IMR-90 (cell line): ENCODE results near the gene PCYOX1L.

ENCODE experiments used
- FOS ChIP-seq: fragments of 150-350 bp; IDR thresholded peaks from 2 replicates; pipeline ENCODE4 v1.6.1; 2016; ENCODE audit warnings: low read depth, low read length
- MXI1 ChIP-seq: IDR thresholded peaks from 2 replicates; pipeline ENCODE4 v1.6.1; 2012; ENCODE audit warnings: low read depth, mild to moderate bottlenecking, low read length, moderate library complexity, borderline replicate concordance
- POLR2A ChIP-seq: IDR thresholded peaks from 2 replicates; pipeline ENCODE4 v1.6.1; 2012; ENCODE audit warnings: mild to moderate bottlenecking, low read depth, low read length
- RAD21 ChIP-seq: IDR thresholded peaks from 2 replicates; pipeline ENCODE4 v1.6.1; 2012; ENCODE audit warnings: low read length, improper control_type of control experiment
- TF ChIP-seq, protein P1 (sequence below): conservative IDR thresholded peaks from 2 replicates; pipeline ENCODE4 v1.5.1; 2012; ENCODE audit warnings: mild to moderate bottlenecking, low read depth, low read length, improper control_type of control experiment
- TF ChIP-seq, protein P2 (sequence below): fragments of 150-350 bp; IDR thresholded peaks from 2 replicates; pipeline ENCODE4 v1.6.1; 2017; ENCODE audit warnings: mild to moderate bottlenecking, antibody characterized with exemption, low read length, low read depth

- TF ChIP-seq, protein P1, sequence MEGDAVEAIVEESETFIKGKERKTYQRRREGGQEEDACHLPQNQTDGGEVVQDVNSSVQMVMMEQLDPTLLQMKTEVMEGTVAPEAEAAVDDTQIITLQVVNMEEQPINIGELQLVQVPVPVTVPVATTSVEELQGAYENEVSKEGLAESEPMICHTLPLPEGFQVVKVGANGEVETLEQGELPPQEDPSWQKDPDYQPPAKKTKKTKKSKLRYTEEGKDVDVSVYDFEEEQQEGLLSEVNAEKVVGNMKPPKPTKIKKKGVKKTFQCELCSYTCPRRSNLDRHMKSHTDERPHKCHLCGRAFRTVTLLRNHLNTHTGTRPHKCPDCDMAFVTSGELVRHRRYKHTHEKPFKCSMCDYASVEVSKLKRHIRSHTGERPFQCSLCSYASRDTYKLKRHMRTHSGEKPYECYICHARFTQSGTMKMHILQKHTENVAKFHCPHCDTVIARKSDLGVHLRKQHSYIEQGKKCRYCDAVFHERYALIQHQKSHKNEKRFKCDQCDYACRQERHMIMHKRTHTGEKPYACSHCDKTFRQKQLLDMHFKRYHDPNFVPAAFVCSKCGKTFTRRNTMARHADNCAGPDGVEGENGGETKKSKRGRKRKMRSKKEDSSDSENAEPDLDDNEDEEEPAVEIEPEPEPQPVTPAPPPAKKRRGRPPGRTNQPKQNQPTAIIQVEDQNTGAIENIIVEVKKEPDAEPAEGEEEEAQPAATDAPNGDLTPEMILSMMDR = no peak
- TF ChIP-seq, protein P2, sequence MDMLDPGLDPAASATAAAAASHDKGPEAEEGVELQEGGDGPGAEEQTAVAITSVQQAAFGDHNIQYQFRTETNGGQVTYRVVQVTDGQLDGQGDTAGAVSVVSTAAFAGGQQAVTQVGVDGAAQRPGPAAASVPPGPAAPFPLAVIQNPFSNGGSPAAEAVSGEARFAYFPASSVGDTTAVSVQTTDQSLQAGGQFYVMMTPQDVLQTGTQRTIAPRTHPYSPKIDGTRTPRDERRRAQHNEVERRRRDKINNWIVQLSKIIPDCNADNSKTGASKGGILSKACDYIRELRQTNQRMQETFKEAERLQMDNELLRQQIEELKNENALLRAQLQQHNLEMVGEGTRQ = peak; percentile 44; the same call in 1 of the 2 replicates
- TF ChIP-seq POLR2A (no peak), RAD21 (no peak), MXI1 (no peak), FOS (no peak)
Measured at GRCh38 chr5:149412783-149413476, 55.1 kb downstream of the PCYOX1L start.
